ENCODE data around the gene KBTBD7.
"Not testable (repeated sequence)": the region's sequence is repeated elsewhere in the genome, so short reads cannot be mapped to it uniquely, and the experiment has no call there.

The KBTBD7 gene

GRCh38 chr13:41196620-41197019 is 2.3 kb upstream of the KBTBD7 start:
- DNase-seq: peak; percentile 12

GRCh38 chr13:41196011-41196410 is 1.6 kb upstream of the KBTBD7 start:
- DNase-seq: no peak

- DNase-seq: no peak
Measured at GRCh38 chr13:41193469-41193868, 900 bp downstream of the KBTBD7 start.

DNA sequence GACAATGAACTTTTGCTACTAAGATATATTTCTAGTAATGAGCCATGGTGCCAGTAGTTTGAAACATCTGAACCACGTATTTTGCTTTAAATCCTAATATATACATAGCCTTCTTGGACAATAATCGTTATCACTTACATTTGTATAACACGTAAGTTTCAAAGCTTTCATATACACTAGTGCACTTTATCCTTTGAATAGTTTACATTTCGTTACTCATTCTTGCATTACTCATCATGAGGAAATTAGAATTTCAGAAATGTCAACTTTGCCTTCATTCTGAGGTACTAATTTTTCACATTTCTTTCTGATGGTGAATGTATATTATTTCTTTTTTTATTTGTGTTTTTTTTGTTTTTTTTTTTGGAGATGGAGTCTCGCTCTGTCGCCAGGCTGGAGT is 5.8 kb downstream of the KBTBD7 start:
- DNase-seq: no peak

DNA sequence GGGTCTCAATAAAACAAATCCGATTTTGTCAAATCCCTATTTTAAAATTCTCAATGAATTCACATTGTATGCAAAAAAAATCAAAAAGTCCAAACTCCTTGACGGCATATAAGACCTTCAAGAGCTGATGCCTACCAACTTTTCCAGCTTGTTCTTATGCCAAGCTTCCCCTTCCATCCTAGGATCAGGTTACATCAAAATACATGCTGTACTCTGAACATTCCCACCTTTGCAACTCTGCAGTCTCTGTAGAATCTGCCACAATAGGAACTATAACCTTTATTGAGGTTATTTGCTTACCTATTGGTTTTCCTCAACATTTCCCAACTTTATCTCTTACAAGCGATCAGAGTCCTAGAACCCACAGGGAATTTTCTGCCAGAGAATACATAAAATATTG is 7.9 kb downstream of the KBTBD7 start:
- no peak for DNase-seq

DNA sequence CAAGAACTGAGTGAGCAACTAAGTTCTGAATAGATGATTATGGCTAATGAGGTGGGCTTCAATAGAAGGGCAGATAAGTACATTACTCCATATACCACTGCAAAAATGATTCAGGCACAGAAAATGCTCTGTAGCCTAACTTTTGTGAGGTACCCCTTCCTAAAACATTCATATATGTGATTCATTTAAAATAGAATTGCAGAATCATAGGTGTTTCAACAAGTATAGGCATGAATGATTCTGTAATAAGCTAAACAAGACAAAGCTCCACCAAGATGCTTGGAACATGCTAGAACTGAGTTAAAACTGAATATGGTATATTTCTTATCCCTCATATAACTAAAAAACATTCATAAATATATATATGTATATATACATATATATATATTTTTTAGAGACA is 12.1 kb downstream of the KBTBD7 start:
- no peak for DNase-seq

DNA sequence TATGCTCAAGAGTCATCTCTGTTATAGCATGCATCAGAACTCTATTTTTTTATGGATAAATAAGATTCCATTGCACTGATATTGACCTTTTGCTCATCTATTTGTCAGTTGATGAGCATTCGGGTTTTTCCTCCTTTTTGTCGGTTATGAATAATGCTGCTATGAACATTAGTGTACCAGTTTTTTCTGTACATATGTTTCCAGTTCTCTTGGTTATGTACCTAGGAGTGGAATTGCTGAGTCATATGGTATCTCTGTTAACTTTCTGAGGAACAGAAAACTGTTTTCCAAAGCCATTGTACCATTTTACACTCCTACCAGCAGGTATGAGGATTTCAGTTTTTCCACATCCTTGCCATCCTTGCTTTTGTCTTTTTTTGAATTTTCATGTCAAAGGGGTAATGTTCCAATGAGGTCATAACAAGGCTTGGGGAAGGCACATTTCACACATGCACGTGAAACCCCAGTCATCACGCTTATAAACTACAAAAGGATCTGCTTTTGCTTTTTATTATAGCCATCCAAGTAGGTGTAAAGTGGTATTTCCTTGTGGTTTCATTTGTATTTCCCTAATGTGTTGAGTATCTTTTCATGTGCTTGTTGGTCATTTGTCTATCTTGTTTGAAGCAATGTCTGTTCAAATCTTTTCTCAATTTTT is 14.6 kb downstream of the KBTBD7 start:
- no peak for DNase-seq

- no peak for DNase-seq
Measured at GRCh38 chr13:41178040-41178439, 16.3 kb downstream of the KBTBD7 start.

DNA sequence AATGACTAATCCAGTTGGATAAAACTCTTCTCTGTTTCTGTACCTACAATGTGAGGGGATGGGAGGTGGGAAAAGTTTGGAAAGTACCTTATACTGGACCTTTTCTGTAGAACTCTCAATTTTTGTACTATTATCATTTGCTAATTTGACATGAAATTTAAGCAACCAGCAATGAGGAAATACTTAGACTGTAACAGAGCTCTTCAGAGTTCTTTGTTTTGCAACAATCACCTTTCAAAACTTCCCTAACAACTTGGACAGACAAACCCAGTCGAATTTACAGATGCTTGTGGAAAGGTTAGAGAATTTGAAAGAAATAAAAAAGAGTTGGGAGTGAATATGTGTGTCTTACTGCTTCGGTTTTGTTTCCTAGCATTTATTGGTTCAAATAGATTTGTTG is 16.8 kb downstream of the KBTBD7 start:
- no peak for DNase-seq

DNA sequence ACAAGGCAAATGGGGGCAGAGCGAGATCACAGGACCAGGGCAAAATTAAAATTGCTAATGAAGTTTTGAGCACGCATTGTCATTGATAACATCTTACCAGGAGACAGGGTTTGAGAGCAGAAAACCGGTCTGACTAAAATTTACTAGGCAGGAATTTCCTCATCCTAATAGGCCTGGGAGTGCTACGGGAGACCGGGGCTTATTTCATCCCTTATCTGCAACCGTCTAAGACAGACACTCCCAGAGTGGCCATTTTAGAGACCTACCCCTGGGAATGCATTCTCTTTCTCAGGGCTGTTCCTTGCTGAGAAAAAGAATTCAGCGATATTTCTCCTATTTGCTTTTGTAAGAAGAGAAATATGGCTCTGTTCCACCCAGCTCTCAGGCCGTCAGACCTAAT is 18.8 kb downstream of the KBTBD7 start:
- DNase-seq: not testable (repeated sequence)

GRCh38 chr13:41162151-41162550 is 32.2 kb downstream of the KBTBD7 start:
- DNase-seq: no peak

GRCh38 chr13:41159174-41159573 is 35.2 kb downstream of the KBTBD7 start:
- DNase-seq: no peak

GRCh38 chr13:41157048-41157717 is 37.2 kb downstream of the KBTBD7 start:
- DNase-seq: no peak

GRCh38 chr13:41156620-41157019 is 37.7 kb downstream of the KBTBD7 start:
- no peak for DNase-seq

GRCh38 chr13:41154042-41154441 is 40.3 kb downstream of the KBTBD7 start:
- no peak for DNase-seq

DNA sequence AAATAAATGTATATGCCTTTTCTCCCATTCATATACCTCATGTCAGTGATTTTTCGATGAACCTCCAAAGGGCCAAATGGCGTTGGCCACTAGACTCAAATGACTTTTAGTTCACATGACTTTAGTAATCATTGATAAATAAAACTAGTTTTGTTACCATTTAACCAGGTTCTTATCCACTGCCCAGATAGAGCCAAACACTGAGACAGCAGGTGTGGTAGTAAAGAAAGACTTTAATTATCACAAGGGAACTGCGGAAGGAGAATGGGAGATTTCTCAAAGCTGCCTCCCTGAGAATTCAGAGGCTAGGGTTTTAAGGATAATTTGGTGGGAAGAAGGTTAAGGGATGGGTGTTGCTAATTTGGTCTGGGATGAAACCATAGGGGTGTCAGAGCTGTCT is 42.4 kb downstream of the KBTBD7 start:
- DNase-seq: no peak

DNA sequence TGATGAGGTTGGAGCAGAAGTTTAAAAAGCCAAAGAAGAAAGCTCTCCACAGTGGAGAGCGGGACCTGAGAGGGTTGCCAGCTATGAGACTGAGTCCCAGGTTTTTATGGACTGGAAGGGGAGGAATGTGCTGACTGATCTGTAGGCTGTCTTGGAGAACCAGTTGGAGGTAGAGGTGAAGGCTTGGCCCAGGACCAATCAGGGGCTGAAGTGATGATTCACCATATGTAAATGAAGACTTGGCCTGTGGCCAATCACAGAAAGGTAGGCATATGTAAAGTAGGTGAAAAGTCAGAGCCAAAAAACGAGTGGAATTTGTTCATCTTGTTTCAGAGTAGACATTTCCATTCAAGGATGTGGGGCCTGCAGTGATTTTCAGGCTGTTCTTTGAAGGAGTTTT is 44.3 kb downstream of the KBTBD7 start:
- no peak for DNase-seq

- peak; percentile 7 for DNase-seq
Measured at GRCh38 chr13:41148419-41149283, 45.7 kb downstream of the KBTBD7 start.

GRCh38 chr13:41145136-41145908 is 49.0 kb downstream of the KBTBD7 start:
- no peak for DNase-seq

DNA sequence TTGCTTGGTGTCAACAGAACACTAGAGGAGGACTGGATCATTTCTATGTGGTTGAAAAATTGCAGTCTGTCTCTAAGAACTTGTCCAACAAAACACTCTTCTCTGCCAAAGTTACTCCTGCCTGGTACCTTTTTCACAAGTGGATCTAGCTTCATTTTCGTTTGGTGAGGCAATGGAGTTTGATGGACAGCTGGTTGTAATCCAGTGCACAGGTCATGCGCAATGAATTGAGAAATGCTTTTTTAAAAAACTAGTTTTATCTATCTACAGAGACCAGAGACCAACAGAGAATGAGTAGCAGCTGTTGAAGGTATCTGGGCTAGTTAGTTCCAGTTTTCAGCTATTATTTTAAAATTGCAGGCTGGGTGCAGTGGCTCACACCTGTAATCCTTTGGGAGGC is 49.8 kb downstream of the KBTBD7 start:
- no peak for DNase-seq
